ENCODE results near the gene TMPRSS9. TPM values are rescaled to one million over a fixed set of nuclear protein-coding genes. Genes with fewer than 3 reads are reported as not detected.

Gene TMPRSS9
- total and polyA plus RNA-seq, 11 donors: 0.09 to 0.19 TPM; not detected in 9

DNA sequence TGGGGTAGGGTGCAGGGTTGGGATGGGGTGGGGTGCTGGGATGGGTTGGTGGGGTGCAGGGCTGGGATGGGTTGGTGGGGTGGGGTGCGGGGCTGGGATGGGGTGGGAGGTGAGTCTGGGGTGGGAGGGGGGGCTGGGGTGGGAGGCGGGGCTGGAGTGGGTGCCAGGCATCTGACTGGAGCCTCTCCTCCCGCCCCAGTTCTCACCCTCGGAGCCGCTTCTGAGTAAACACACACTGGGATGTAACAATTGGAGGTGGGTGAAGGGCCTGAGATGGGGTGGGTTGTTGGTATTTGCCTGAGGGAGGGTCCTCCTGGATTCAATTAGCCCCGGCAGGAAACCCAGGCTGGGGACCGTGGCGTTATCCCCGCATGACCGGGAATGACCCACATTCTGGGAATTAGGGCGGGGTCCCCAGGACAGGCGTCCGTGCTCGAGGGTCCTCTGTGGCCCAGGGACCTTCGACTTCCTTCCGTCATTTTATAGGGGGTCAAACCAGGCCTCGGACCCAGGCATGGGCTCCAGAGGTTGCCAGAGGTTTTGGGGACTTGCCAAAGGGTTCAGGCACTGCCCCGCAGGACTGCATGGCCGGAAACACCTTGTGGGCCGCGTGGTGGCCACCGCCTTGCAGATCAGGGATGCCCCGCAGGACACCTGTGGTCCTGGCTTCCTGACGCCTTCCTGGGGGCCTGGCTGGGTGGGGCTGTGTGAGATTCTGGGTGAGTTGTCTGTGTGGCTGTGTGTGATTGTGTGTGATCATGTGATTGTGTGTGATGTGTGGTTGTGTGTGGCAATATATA lies 1.4 kb downstream of the TMPRSS9 start:
- H3K27ac ChIP-seq: no peak overlapping the region
- intact Hi-C loops (cut with DNase I): no loop called here
- H3K4me1 ChIP-seq: peaks cover 0 to 4% (median 0%) of the 10 kb centered on the region in 12 donors
- 27 to 37% (median 33%) methylated on average over 18 to 24 of the region's 24 CpGs for WGBS, 4 donors
- no peak overlapping the region for H3K4me3 ChIP-seq
- no peaks in the 10 kb centered on the region for H3K36me3 ChIP-seq
- H3K27me3 ChIP-seq: peaks cover 8 to 49% (median 33%) of the 10 kb centered on the region in 9 donors
- no peak for TF ChIP-seq POLR2A (IDR thresholded peaks at IDR 0.05)
- TF ChIP-seq CTCF (IDR thresholded peaks at IDR 0.05): no peak
- no peaks in the 10 kb centered on the region for H3K9me3 ChIP-seq
- no peak for ATAC-seq
- DNase-seq: no peak

DNA sequence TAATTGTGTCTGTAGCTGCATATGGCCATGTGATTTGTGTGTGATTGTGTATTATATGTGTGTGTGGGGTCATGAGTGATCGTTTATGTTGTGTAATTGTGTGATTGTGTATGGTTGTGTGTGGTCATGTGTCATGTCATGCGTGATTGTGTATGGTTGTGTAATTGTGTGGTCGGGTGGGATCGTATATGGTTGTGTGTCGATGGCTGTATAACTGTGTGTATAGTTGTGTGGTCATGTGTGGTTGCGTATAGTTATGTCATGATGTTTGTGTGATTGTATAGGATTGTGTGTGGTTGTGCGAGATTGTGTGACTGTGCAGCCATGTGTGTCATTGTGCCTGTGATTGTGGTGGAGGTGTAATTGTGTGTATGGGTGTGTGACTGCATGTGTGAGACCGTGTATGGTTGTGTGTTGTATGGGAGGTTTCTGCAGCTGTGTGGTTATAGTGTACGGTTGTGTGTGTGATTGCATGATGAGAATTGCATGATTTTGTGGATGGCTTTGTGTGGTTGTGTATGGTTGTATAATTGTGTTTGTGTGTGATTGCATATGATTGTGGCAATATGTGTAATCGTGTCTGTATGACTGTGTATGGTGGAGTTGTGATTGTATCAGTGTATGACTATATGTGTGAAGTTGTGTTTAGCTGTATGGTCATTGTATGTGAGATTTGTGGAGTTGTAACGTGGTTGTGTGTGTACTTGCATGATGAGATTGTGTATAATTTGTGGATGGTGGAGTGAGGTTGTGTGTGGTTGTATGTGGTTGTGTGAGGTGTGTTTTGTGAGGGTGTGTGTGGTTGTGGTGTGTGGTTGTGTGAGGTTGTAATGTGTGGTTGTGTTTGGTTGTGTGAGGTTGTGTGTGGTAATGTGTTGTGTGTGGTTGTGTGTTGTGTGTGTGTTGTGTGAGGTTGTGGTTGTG lies 2.2 kb downstream of the TMPRSS9 start:
- WGBS, 4 donors: 92 to 94% (median 93%) methylated on average over 11 of the region's 11 CpGs
- ATAC-seq (no peak), DNase-seq (no peak)
- Histone ChIP-seq H3K27ac (no peak overlapping the region), H3K27me3 (peaks cover 8 to 49% (median 33%) of the 10 kb centered on the region in 9 donors), H3K9me3 (no peaks in the 10 kb centered on the region), H3K4me3 (no peak overlapping the region), H3K36me3 (no peaks in the 10 kb centered on the region), H3K4me1 (peaks cover 0 to 4% (median 0%) of the 10 kb centered on the region in 12 donors)
- intact Hi-C loops (cut with DNase I): no loop called here
- TF ChIP-seq CTCF (IDR thresholded peaks at IDR 0.05) (no peak), POLR2A (IDR thresholded peaks at IDR 0.05) (no peak)

- ATAC-seq (no peak), DNase-seq (no peak)
- no peaks in the 10 kb centered on the region for H3K9me3 ChIP-seq
- no peak overlapping the region for H3K27ac ChIP-seq
- H3K36me3 ChIP-seq: no peaks in the 10 kb centered on the region
- TF ChIP-seq CTCF (IDR thresholded peaks at IDR 0.05) (no peak), POLR2A (IDR thresholded peaks at IDR 0.05) (no peak)
- intact Hi-C loops (cut with DNase I): no loop called here
- H3K27me3 ChIP-seq: peaks cover 8 to 49% (median 33%) of the 10 kb centered on the region in 9 donors
- peaks cover 0 to 4% (median 0%) of the 10 kb centered on the region in 12 donors for H3K4me1 ChIP-seq
- 77 to 83% (median 81%) methylated on average over 14 to 15 of the region's 15 CpGs for WGBS, 4 donors
- H3K4me3 ChIP-seq: no peak overlapping the region
Measured at GRCh38 chr19:2362970-2363300, 2.9 kb downstream of the TMPRSS9 start.

DNA sequence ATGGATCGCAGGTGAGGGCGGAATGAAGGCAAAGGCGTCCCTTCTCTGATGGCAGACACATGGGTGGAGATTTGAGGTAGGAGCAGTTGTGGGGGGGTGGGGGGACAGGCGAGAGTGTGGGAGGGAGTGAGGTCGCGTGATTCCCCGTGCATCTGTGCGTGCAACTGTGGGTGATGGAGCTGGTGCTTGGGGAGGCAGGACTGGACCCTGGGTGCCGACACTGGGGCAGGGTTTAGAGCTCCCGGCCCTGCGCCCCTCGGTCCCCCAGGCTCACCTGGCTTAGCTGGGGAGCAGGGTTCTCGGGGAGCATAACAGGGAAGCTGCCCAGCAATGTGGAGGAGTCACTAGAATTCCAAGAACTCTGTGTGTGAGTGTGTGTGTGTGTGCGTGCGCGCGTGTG lies 3.4 kb downstream of the TMPRSS9 start:
- intact Hi-C loops (cut with DNase I): no loop called here
- H3K27ac ChIP-seq: no peak overlapping the region
- no peaks in the 10 kb centered on the region for H3K36me3 ChIP-seq
- no peak for TF ChIP-seq CTCF (IDR thresholded peaks at IDR 0.05)
- TF ChIP-seq POLR2A (IDR thresholded peaks at IDR 0.05): no peak
- H3K4me1 ChIP-seq: peaks cover 0 to 4% (median 0%) of the 10 kb centered on the region in 12 donors
- no peaks in the 10 kb centered on the region for H3K9me3 ChIP-seq
- H3K4me3 ChIP-seq: no peak overlapping the region
- 76 to 79% (median 77%) methylated on average over 17 of the region's 17 CpGs for WGBS, 4 donors
- DNase-seq (no peak), ATAC-seq (no peak)
- H3K27me3 ChIP-seq: peaks cover 8 to 49% (median 33%) of the 10 kb centered on the region in 9 donors

Data from heart left ventricle (tissue), 16 donors.